Retina (tissue), 1 donor: Measurements from ENCODE around the gene PYGM.

Experiments used
- DNase-seq: peaks from one replicate; pipeline ENCODE4 v3.0.0-alpha.2; 2016

Gene PYGM

DNA sequence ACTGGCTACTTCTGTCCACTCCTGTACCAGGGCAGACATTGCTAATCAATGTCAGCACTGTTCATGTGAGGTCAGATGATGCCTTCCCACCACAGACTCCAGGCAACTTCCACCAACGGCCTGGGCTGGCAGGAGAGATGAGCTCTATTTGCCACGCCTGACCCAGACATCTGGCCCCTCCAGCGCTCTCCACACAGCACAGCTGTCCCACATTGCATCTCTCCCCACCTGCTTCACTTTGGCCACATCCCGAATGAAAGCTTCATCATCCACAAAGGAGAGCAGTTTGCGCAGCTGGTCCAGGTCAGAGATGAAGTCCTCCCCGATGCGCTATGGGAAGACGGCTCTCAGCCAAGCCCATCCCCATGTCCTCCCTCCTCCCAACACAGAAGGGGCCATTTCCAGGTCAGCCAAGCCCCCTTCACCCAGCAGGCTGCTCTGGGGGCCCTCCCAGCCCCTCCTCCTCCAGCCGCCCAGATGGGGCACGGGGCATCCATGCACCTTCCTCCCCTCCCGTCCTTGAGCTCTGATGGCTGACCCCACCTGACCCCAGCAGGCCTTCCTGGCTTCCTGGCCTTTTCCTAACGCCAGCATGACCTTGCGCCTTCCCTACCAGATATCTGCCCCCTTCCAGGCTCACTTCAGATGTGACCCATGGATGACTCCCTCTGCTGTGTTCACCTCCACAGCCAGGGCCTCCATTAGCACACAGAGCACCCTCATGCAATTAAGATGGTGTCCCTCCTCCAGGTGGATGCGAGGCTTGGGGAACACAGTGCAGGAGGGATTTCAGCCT is 7.4 kb downstream of the PYGM start:
- DNase-seq: no peak

DNA sequence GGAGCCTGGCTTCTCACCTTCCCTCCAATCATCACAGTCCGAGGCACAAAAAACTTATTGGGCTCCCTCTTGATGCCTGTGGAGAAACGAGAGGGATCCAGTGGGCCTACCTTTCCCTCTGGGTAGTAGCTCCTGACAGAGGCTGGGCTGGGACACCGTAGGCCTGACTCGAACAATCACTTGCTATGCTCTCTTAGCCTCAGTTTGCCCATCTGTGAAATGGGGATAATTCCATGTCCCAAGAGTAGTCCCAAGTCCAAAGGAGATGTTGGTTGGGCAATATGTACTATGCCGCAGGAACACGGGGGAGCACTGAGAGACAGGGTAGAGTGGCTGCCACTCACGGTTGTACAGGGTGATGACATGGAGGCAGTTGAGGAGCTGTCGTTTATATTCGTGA is 8.2 kb downstream of the PYGM start:
- no peak for DNase-seq

DNA sequence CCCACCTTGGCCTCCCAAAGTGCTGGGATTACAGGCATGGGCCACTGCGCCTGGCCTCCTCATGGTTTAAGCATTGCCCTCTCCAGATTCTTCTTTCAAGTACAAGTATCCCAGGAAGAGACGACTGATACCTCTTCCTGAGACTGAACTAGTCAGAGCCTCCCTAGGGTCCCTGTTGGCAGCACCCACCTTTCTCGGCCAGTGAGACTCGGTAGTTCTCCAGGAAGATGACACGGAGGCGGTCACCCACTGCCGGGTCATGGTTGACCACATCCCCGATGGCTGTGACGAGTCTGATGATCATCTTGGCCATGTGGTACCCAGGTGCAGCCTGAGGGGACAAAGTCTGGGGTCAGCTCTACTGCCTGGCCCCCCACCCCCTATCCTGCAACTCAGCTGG is 8.6 kb downstream of the PYGM start:
- DNase-seq: no peak

- DNase-seq: no peak
Observed at GRCh38 chr11:64750361-64751054, 9.3 kb downstream of the PYGM start.

DNA sequence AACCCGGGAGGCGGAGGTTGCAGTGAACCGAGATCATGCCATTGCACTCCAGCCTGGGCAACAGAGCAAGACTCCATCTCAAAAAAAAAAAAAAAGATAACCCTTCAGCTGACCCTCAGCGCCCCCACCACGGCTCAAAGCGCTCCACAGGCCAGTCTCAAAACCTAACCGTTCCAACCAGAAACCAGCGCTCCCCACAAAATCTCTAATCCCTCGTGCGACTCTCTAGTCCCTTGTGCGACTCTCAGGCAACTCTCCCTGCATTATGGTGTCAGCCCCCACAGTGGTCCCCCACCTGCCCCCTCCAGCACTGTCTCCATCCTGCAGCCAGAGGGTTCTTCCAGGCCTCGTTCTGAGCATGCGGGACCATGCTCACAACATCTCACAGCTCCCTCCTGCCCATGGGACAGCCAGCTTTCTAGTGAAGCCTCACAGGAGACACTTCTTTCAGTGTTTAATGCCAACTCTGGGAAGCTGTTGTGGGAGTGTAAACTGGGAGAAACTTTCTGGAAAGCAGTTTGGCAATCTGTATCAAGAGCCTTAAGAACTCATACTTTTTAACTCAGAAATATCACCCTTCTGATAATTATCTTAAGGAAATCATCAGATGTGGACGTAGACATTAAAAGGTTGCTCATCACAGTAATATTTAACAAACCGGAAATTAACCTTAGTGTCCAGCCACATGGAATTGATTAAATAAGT is 11.7 kb downstream of the PYGM start:
- no peak for DNase-seq

DNA sequence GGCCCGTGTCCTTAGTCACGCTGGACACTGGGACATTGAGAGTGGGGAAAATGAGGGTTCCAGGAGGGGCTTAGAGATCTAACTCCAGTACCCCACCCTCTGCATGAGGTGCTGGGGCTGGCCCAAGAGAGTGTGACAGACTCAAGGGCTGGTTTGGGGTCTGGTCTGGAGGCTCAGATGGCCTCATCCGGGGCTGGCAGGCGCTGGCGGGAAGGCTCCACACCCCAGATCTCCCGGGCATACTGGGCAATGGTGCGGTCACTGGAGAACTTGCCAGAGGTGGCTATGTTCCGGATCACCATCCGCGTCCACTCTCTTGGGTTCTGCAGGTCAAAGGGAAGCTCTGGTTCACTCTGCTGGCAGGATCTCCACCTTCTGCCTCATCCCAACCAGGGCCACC is 13.3 kb downstream of the PYGM start:
- peak; percentile 21 for DNase-seq

- DNase-seq: peak; percentile 77
Observed at GRCh38 chr11:64745521-64746328, 14.0 kb downstream of the PYGM start.

DNA sequence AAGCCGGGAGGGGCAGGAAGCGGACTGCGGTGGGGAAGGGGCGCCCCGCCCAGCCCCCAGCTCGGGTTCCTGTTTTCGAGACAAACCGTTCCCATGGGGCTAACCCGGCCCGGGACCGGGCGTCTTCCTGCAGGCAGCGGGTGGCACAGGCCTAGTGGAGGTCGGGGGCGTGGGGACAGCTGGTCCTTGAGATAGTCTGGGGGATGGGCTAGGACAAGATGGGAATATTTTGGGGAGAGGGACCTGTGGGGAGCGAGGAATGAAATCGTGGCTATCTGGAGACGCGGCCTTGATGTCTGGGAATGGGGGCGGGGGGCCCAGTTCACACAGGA is 14.6 kb downstream of the PYGM start:
- no peak for DNase-seq

DNA sequence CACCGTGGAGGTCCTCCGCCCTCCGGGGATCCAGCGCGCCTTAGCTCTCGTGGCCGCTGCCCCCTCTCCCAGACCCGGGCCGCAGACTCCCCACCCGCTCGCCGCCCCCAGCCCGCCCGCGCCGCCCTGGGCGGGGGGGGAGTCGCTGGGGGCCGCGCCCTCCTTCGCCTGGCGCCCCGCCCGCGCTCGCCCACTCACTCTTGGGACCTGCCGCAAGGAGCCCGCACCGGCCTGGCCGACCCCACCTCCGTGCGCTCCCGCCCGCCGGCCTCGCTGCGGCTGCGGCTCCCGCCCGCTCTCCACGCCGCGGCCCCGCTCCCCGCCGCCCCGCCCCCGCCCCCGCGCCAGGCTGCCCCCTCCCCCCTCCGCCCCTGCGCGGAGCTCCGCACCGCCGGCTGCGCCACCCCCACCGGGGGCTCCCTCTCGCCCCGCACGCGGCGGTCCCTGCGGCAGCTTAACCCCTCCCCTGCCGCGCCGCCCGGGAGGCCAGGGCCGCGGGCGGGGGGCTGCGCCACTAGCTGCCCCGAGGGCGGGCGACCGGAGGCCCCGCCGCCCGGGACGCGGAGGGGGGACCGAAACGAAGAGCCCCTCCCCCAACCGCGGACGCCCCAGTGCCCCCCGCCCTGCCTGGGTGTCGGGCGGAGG is 15.1 kb downstream of the PYGM start:
- no peak for DNase-seq

DNA sequence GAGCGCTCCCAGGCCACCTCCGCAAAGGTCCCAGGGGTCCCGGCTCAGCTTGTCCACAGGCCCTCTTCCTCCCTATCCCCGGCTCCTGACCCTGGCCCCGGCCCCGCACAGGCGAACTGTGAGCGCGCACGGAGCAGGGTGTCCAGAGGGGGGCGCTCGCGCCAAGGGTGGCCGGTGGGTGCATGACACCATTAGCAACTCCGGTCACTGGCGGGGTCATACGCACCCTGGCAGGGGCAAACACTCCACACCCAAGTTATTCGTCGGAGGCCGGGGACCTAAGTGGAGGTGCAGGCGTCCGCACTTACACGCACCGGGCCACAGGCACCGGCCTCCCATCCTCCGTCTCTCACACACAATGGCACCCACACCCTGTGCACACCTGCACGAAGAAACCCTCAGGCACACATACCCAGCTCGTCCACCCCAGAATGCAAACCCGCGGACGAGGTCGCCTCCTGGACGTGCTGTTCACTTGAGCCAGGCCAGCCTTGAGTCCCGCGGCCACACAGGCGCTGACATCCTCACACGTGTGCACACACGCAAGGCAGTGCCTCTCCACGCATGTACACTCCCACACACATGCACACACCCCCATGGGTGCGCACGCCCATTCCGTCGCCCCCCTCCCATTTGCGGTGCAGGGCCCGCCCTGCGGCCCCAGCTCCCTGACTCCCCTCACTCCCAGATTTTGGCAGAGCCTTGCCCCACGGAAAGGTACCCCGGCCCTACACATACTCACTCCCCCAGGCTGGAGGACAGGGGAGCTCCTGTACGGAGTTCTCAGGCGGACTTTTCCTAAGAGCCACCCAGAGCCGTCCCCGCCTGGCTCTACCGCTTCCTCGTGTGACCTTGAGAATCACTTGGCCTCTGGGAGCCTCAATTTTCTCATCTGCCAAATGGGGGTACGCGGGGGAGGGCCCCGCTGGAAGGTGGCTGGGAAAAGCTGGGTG is 15.9 kb downstream of the PYGM start, which contains the start of gene RASGRP2:
RASGRP2 (minus strand) TSS at position 552 of the 953 bp plus-strand sequence. CDS start 1,276 bp downstream, outside the sequence.
- DNase-seq: peak; percentile 65

DNA sequence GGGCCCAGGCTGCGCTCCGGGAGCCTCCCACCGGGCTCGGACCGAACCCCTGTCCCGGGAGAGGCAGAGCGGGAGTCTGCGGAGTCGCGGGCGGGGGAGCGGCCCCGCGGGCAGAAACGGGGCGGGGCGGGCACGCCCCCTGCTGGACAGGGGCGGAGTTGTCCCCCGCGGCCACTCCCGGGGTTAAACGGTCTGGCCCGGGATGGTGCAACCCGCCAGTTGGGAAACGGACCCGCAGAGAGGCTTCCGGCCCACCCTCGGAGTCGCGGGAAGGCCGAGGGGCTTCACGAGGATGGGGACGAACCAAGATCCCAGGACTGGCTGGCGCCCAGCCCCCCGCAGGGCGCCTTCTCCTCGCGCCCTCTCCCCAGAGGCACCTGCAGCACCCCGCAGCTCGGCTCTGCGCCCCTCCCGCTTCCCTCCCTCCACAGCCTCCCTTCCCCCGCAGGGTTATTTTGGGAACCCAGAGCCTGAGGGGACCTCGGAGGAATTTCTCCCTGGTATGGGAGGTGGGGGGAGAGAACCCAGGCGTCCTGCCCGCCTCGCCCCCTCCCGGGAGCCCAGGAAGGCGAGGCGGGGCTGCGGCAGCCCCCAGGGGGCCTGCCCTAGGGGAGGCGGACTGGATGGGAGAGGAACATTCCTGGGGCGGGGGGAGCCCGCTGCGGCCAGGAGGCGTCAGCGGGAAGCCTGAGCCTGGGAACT is 16.7 kb downstream of the PYGM start:
- DNase-seq: peak; percentile 34

GRCh38 chr11:64742087-64742888 is 17.5 kb downstream of the PYGM start:
- peak; percentile 60 for DNase-seq

DNA sequence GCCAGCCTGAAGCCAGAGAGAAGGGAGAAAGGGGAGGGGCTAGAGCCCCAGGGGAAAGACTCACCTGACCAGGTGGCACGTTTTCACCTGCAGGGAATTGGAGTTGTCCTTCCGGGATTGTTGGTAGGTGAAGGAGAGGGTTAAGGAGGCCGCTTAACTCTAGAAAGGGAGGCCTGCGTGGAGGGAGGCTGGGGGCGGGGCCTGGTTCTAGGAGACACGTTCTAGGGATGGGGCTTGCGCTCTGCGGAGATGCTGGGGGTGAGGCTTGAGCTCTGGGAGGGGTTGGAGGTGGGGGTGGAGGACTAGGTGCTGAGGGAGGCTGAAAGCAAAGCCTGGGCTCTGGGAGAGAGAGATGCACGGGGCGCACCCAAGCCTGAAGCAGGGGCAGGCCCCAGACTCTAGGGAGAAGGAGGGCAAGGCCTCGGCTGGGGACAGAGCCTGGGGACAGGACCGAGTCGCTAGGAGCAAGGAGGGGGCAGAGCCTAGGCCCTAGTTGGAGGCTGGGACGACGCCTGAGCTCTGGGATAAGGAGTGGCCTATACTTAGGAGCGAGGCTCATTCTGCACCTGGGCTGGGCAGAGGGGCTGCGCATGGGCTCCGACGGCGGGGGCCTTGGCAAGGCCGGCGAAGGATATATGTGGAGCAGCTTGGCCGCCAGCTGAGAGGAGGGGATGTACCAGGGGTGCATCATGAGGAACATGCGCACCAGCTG is 18.2 kb downstream of the PYGM start:
- DNase-seq: no peak

DNA sequence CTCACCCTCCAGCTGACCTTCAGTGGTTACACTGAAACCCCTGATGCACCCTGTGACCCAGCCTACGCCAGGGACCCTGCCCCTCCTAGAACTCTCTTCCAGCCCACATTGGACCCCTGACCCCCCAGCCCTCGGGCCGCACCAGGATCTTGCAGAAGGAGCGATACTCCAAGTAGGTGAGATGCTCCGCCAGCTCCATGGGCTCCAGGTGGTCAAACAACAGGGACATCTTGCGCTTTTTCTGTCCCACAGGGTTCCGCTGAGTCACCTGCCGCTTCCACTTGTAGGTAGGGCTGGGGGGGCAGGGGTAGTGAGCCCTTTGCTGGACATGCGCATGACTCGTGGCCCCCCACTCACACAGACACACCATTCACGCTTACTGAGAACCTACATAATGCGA is 19.9 kb downstream of the PYGM start:
- no peak for DNase-seq

- no peak for DNase-seq
Observed at GRCh38 chr11:64736654-64737053, 23.1 kb downstream of the PYGM start.

GRCh38 chr11:64735725-64736259 is 24.0 kb downstream of the PYGM start:
- DNase-seq: no peak

DNA sequence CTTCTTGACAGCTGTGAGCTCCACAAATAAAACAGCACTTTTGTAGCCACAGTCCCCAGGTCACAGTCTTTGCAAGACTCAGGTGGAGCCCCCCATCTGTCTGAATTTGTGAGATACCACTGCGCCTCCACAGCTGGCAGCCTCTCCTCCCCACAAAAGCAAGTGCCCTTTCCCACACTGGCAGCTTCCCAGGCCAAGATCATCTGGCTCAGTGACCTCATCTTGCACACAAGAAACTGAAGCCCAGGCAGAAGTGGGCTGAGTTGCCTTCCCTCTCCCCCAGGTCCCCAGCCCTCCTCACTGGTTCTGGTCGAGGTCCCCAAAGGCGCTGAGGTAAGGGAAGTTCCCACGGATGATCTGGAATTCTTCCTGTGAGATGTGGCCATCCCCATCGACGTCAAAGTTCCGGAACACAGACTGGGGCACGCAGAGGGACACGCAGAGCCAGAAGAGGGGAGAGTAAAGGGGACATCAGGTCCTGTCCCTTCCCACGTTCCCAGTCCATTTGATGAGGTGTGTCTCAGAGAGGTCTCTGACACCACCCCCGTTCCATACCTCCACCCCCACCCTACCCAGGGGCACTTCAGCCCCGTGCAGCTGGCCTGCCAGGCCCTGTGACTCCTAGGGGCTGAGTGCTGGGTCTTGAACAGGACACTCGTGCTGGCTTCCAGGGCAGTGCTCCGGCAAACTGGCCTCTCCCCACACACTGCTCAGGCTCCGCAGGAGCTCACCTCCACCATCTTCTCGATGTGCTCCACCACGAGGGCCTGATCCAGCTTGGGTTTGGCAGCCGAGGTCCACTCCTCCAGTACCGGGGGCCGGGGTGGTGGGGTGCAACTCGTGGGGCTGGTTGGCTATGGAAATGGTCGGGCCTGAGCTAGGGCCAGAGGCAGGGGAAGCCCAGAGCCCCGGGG is 24.7 kb downstream of the PYGM start:
- DNase-seq: no peak

- DNase-seq: no peak
Observed at GRCh38 chr11:64731601-64732000, 28.2 kb downstream of the PYGM start.
